Measurements from ENCODE around the gene ZBTB17.

GRCh38 chr1:15972409-15972808, 3.5 kb downstream of the ZBTB17 start:
- TF ChIP-seq GRHL2 (CRISPR knock-in tag; IDR thresholded peaks at IDR 0.05; ENCODE audit: insufficient replicate concordance, severe bottlenecking) (no peak), CTCF (IDR thresholded peaks at IDR 0.05) (no peak), IRF2 (CRISPR knock-in tag; IDR thresholded peaks at IDR 0.05; ENCODE audit: borderline replicate concordance, low read depth) (no peak), JAZF1 (CRISPR knock-in tag; IDR thresholded peaks at IDR 0.05) (no peak), USF1 (CRISPR knock-in tag; IDR thresholded peaks at IDR 0.05) (no peak), FOXJ3 (CRISPR knock-in tag; IDR thresholded peaks at IDR 0.05; ENCODE audit: borderline replicate concordance) (no peak), ATF1 (CRISPR knock-in tag; IDR thresholded peaks at IDR 0.05) (no peak)

Data from WTC11 (cell line).